GM21447 (cell line): ENCODE measurements around the gene ARHGAP26.

Source experiments
- ATAC-seq: cut with Tn5 transposase; IDR thresholded peaks from one replicate; pipeline ENCODE4 v1.9.1; 2021; ENCODE audit not compliant: unreplicated experiment

Gene ARHGAP26

DNA sequence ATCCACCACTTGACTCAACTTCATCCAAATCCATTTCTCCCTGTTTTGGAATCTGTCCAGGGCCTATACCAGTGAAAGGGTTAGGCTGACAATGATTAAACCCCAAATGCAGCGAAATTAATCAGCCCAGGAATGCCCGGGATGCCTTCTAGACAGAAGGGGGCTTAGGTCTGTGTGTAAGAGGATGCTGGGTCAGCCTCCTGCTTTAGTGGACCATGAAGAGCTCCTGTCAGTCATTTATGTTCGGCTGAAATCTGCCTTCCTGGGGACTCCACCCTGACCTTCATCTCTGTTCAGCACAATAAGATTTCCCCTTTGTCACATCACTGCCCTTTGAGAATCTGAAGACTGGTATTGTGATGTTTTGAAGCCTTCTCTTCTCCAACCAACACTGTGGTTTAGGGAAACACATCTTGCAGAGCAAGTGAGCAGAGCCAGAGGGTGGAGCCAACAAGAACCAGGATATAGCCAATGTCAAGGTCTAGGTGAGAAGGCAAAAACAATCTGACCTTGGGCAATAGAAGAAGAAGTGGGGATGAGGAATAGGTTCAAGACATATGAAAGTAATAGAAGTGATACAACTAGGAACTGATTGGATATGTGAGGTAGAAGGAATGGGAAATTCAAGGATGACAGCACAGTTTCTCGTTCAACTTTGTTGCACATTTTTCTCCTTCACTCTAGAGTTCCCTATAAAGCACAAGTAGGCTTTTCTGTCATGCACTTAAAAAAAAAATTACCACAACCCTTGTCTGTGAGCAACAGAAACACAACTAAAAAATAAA lies 234.4 kb downstream of the ARHGAP26 start:
- peak; percentile 43 for ATAC-seq

DNA sequence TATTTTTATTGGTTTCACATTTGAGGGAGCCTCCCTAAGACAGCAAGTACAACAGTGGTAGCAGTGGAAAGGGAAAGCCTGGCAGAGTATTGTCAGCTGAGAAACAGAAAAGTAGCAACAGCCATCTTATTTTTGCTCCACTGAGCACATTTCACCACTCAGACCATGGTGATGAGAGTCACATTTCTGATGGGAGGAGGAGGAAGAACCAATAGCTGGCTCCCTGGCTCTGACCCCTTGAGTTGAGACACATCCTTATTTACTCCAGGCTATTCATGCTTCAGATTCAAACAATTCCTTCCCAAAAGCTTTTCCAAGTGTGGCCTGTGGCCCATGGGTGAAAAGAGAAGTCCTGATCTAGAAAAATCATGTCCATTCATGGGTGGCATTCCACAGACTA lies 236.3 kb downstream of the ARHGAP26 start:
- no peak for ATAC-seq

GRCh38 chr5:143008032-143008431 lies 237.9 kb downstream of the ARHGAP26 start:
- no peak for ATAC-seq

GRCh38 chr5:143008809-143009521 lies 238.8 kb downstream of the ARHGAP26 start:
- peak; percentile 84 for ATAC-seq

DNA sequence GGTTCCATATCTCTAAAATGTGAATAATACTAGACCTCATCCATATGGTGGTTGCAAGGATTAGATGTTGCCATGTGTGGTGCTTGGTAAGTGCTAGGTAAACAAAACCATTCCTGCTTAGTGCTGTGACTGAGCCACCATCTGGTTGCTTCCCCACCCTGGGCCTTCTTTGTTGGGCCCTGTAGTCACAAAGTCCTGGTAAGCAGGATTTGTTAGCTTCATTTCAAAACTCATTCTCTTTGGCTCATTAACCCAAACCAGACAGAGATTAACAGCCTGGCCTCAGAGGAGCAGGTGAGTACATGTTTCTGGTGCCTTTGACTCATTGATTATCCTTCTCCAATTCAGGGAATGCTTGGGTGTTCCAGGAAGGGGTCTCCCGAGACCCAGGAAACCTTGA lies 240.2 kb downstream of the ARHGAP26 start:
- no peak for ATAC-seq

GRCh38 chr5:143011585-143011984 lies 241.4 kb downstream of the ARHGAP26 start:
- ATAC-seq, result no peak

GRCh38 chr5:143013176-143013891 lies 243.2 kb downstream of the ARHGAP26 start:
- no peak for ATAC-seq

DNA sequence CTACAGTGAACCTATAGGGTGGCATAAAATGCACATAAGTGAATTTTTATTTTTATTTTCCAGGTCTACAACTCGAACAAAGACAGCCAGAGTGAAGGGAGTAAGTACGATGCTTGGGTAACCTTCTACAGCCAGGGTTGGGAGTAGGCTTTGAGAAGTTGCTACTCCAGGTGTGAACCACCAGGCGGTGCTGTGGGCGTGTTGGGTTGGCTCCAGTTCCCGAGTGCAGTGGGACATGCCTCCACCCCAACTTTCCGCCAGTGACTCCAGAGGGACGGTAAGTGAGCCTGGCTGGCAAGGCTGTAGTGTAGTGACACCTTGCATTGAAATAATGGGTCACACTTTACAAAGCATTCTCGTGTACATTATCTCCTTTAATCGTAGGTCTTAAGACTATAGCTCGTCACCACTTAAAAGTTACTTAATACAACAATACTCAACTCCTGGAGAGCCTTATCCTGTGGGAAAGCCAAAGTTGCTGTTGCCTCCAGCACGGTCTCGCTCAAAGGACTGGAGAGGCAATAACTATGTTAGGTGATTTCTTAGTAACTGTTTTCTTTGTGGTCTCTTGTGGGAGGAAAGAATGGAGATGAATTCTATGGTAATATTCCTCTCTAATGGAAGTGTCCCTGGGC lies 244.0 kb downstream of the ARHGAP26 start:
- ATAC-seq, result no peak

DNA sequence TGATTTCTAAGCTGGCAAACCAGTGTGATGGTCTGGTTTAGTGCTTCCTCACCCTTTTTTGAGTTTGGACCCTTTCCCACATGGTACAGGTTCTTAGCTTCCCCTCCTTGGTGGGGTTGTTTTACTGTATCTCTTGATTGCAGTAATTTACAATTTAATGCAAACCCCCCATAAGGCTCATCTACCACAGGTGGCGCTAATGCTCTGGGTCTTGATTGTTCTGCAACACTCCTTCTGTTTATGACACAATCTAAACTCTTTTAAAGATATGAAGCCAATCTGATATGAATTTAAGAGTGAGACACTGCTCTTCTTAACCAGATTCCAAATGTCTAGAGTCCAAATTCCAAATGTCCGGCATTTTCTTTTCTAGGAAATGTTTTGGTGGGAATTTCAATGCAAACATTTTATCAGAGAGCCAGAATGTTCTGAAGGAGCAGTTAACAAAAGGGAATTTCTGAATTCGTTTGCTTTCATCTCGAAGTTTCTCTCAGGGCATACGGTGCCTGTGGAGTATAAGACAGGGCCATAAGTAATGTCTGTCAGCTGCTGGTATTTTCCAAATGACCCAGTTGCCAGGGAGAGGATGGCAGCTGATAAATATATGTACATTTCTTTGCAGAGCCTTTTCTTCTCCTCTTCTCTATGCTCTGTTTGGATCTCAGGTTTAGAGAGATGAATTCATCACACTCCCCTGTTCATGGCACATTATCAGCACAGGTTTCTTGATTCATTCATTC lies 246.8 kb downstream of the ARHGAP26 start:
- no peak for ATAC-seq

DNA sequence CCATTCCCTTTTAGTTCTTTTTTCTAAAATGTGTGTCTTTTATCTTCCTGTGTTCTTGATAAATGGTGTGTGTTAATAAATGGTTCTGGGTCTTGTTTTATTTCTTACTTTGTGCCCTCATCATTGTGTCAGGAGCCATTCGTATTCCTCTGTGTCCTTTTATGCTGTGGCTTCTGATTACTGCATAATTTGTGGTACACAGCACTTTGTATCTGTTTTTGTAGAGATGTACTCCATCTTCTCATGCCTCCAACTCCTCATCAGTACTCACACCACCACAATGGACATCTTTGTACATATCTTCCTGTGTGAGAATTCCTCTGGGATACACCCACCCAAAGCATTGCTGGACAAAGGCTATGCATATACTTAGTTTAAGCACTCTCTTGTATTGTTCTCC lies 247.4 kb downstream of the ARHGAP26 start:
- no peak for ATAC-seq

- ATAC-seq, result no peak
Measured at GRCh38 chr5:143017992-143018391, 247.8 kb downstream of the ARHGAP26 start.

GRCh38 chr5:143019157-143019556 lies 249.0 kb downstream of the ARHGAP26 start:
- no peak for ATAC-seq

DNA sequence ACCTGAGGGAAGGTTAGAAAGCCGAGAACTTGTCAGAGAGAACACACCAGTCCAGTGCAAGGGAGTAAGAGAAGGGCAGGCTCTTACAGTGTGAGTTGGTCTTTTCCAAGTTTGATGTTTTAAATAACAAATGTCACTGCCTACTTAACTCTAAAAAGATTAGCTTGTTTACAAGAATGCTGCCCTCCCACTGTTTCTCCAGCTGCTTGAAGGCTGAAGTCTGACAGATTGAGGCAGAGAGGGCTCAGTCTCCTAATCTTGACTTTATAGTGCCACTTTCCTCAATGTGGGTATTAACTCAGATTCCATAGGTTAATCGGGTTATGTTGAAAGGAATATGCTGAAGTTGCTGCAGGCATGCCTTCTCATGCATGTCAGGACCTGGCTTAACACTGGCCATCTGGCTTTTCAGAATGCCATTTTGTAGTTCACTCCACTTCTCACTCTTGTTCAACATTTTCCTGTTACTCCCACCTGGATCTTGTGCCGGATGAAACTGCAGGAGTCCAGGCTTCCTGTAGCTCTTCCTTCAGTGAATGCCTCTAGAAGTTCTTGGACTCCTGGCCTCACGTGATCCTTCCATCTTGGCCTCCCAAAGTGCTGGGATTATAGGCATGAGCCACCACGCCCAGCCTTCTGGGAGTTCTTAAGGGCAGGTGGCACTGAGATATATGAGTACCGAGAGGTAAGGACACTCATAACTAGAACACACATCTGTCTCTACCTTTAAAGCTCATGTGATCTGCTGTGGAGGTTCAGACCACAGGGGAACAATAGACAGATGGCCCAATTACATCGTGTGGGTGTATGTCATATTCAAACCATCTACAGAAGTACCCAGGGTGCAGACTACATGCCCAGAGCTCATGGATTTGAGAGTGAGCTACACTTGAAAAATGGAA lies 249.7 kb downstream of the ARHGAP26 start:
- ATAC-seq, result peak; percentile 86

GRCh38 chr5:143021595-143021994 lies 251.4 kb downstream of the ARHGAP26 start:
- ATAC-seq, result no peak

DNA sequence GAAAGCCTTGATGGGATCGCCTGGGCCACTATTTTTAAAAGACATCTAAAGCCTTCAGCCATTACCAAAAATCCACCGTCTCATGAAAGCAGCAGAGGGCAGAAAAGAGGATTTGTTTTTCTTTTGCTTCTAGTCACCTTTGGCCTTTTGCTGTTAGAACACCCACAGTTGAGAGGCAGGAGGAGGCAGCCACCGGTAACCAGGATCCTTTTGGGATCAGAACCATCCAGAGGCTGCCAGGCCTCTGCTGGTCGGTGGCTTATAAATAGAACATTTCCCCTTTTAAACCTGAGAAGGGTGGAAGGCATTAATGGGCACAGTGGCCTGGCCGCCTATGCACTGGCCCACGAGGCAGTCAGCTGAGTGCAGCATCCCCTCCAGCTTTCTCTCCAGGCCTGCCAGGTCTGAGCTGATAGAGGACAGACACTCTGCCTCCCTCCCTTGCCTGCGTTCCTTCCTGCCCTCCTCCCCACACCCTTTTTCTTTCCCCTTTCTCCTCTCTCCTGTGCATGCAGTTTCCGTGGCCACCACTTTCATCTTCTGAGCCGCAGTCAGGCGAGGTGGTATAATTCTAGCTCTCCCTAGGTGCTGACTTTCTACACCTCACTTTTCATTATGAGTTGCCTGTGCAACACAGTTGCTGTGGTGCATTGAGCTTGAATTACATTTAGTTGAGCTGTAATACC lies 253.4 kb downstream of the ARHGAP26 start:
- peak; percentile 58 for ATAC-seq

- ATAC-seq, result no peak
Measured at GRCh38 chr5:143024228-143024920, 254.2 kb downstream of the ARHGAP26 start.

- ATAC-seq, result no peak
Measured at GRCh38 chr5:143025376-143025775, 255.2 kb downstream of the ARHGAP26 start.

- ATAC-seq, result no peak
Measured at GRCh38 chr5:143025971-143026370, 255.8 kb downstream of the ARHGAP26 start.
